Loucy (cell line): ENCODE measurements around the gene FNDC7.

ENCODE experiments used
- CTCF ChIP-seq: fragments of 200-600 bp; sonication (generic); conservative IDR thresholded peaks from 2 replicates; pipeline ENCODE4 v1.5.1; 2014; ENCODE audit warnings: mild to moderate bottlenecking, antibody characterized with exemption, low read length
- EZH2phosphoT487 ChIP-seq: fragments of 200-600 bp; IDR thresholded peaks from 2 replicates; pipeline ENCODE4 v1.6.1; 2018; ENCODE audit warnings: antibody characterized with exemption, mild to moderate bottlenecking, moderate library complexity, borderline replicate concordance

- no peak for TF ChIP-seq CTCF
- TF ChIP-seq EZH2phosphoT487 = no peak
These were observed 34.6 kb downstream of the FNDC7 start for GRCh38 chr1:108747171-108747850.
